B cell (primary cell): Measurements from ENCODE around the gene IPO13. TPM values are rescaled to one million over a fixed set of nuclear protein-coding genes. Genes with fewer than 3 reads are reported as not detected.

Experiments
- ATAC-seq: fragments of 200-7000 bp; cut with Tn5 transposase; one replicate; pipeline ENCODE4 v1.10.0; 2021; ENCODE audit warnings: low read depth, mild to moderate bottlenecking, moderate number of reproducible peaks, moderate library complexity
- CTCF ChIA-PET: fragments of 350-600 bp; sonication (Branson Sonifier 250); formaldehyde crosslinking; loops from one replicate; lab custom pipeline; 2021; ENCODE audit warnings: antibody characterized with exemption, inconsistent platforms; lab: Charles Lee
- POLR2A ChIA-PET: fragments of 350-600 bp; sonication (Branson Sonifier 250); formaldehyde crosslinking; loops from one replicate; lab custom pipeline; 2021; ENCODE audit warnings: antibody characterized with exemption; lab: Charles Lee
- DNase-seq: peaks from one replicate; pipeline ENCODE4 v3.0.0; 2013
- H2AFZ ChIP-seq: 2 replicates; pipeline ENCODE4 v1.6.1; 2012; ENCODE audit warnings: mild to moderate bottlenecking, low read depth, low read length; ENCODE audit not compliant: insufficient read depth, poor library complexity, severe bottlenecking
- H3K27ac ChIP-seq, 2 donors: 1 replicate in 1 of 2; 2 replicates in 1 of 2; pipeline ENCODE4 v1.5.1; 2012 to 2013; ENCODE audit warnings: low read length in 2 of 2, mild to moderate bottlenecking in 2 of 2, moderate library complexity in 1 of 2
- H3K27me3 ChIP-seq, 4 experiments: fragments of 200-600 bp in 1 of 4; sonication (generic) in 1 of 4; replicated peaks in 1 of 4; 1 replicate in 2 of 4; 2 replicates in 2 of 4; pipeline versions ENCODE4 v1.6.1 to v1.7.0; 2013 to 2016; ENCODE audit warnings: low read length in 3 of 4, mild to moderate bottlenecking in 2 of 4, mixed read lengths in 1 of 4, moderate library complexity in 1 of 4; ENCODE audit not compliant: insufficient read depth in 4 of 4, control insufficient read depth in 3 of 4; ENCODE audit errors: control extremely low read depth in 1 of 4
- H3K36me3 ChIP-seq, 2 experiments: replicated peaks in 1 of 2; 1 replicate in 1 of 2; 2 replicates in 1 of 2; pipeline versions ENCODE4 v1.6.1 to v1.7.1; 2013; ENCODE audit warnings: low read length in 1 of 2; ENCODE audit not compliant: insufficient read depth in 2 of 2, control insufficient read depth in 1 of 2; ENCODE audit errors: control extremely low read depth in 1 of 2, extremely low read depth in 1 of 2
- H3K4me1 ChIP-seq, 2 donors: fragments of 200-600 bp in 1 of 2; sonication (generic) in 1 of 2; 1 replicate in 1 of 2; 2 replicates in 1 of 2; pipeline versions ENCODE4 v1.5.1 to v1.6.1; 2013 to 2017; ENCODE audit warnings: low read length in 2 of 2; ENCODE audit not compliant: control insufficient read depth in 2 of 2, insufficient read depth in 2 of 2
- H3K4me2 ChIP-seq: replicated peaks from 2 replicates; pipeline ENCODE3; 2012; ENCODE audit warnings: mild to moderate bottlenecking, low read depth, low read length; ENCODE audit not compliant: poor library complexity, severe bottlenecking
- H3K4me3 ChIP-seq, 5 experiments: fragments of 200-600 bp in 1 of 5; sonication (generic) in 1 of 5; 1 replicate in 3 of 5; 2 replicates in 2 of 5; pipeline versions ENCODE4 v1.5.1 to v1.7.0; 2011 to 2016; ENCODE audit warnings: low read length in 4 of 5, mild to moderate bottlenecking in 4 of 5, low read depth in 2 of 5, control low read depth in 1 of 5, moderate library complexity in 1 of 5; ENCODE audit not compliant: insufficient read depth in 1 of 5; ENCODE audit errors: control extremely low read depth in 1 of 5, extremely low read depth in 1 of 5
- H3K79me2 ChIP-seq: fragments of 200-600 bp; sonication (generic); one replicate; pipeline ENCODE4 v1.6.0; 2016; ENCODE audit warnings: low read length; ENCODE audit not compliant: control insufficient read depth, insufficient read depth
- H3K9ac ChIP-seq: fragments of 200-600 bp; sonication (generic); 2 replicates; pipeline ENCODE4 v1.6.1; 2017; ENCODE audit warnings: mild to moderate bottlenecking, low read length, moderate library complexity
- H3K9me3 ChIP-seq, 3 donors: one replicate each; pipeline versions ENCODE4 v1.6.1 to v1.7.1; 2013; ENCODE audit warnings: low read length in 2 of 3; ENCODE audit not compliant: control insufficient read depth in 2 of 3, insufficient read depth in 1 of 3; ENCODE audit errors: control extremely low read depth in 1 of 3
- H4K20me1 ChIP-seq: 2 replicates; pipeline ENCODE4 v1.6.0; 2012; ENCODE audit warnings: mild to moderate bottlenecking, low read length; ENCODE audit not compliant: insufficient read depth, control insufficient read depth, poor library complexity, severe bottlenecking
- H3K27ac Mint-ChIP-seq: one replicate; pipeline ENCODE4 v1.8.0; 2021; ENCODE audit warnings: mixed read lengths
- H3K27me3 Mint-ChIP-seq: one replicate; pipeline ENCODE4 v1.8.0; 2021; ENCODE audit warnings: mixed read lengths
- H3K4me1 Mint-ChIP-seq: one replicate; pipeline ENCODE4 v1.8.0; 2021; ENCODE audit warnings: mixed read lengths
- H3K4me3 Mint-ChIP-seq: one replicate; pipeline ENCODE4 v1.8.0; 2021; ENCODE audit warnings: mixed read lengths
- H3K9me3 Mint-ChIP-seq: one replicate; pipeline ENCODE4 v1.8.0; 2022; ENCODE audit warnings: mixed read lengths; ENCODE audit not compliant: insufficient read depth
- EZH2 ChIP-seq: IDR thresholded peaks from 2 replicates; pipeline ENCODE4 v1.6.1; 2012; ENCODE audit warnings: borderline replicate concordance, low read depth, mild to moderate bottlenecking, moderate library complexity, low read length; ENCODE audit not compliant: insufficient read depth, poor library complexity, severe bottlenecking
- WGBS: methylation state at CpG from one replicate; pipeline ENCODE4 v1.1.5; 2013; ENCODE audit warnings: missing lambda C conversion rate; ENCODE audit not compliant: insufficient coverage; 5-methylcytosine and 5-hydroxymethylcytosine counted together
- intact Hi-C: fragments of 100-400 bp; cut with micrococcal nuclease; formaldehyde crosslinking; loops from one replicate; pipeline ENCODE4 v1.10.0; 2022
- polyA plus RNA-seq: library from polyadenylated mRNA; depleted of rRNA; stranded (reverse); fragments of >200 nt; gene quantifications from 2 replicates; pipeline ENCODE4 v1.2.3, GENCODE V29; 2012
- total RNA-seq, 2 donors: library from RNA; stranded (reverse); fragments of 120-200 nt in 1 of 2; gene quantifications; 1 replicate in 1 of 2; 2 replicates in 1 of 2; pipeline versions ENCODE4 v1.2.3 to v1.2.4, GENCODE V29; 2013 to 2022
- TF ChIP-seq, protein P1 (sequence below): fragments of 200-600 bp; IDR thresholded peaks from one replicate; pipeline ENCODE4 v1.8.0; 2022; ENCODE audit warnings: antibody characterized with exemption, mild to moderate bottlenecking

IPO13 gene
- total and polyA plus RNA-seq, 2 donors (not counting 1 experiment from before 2014, with no cell fraction given), result 18.7 to 19.7 TPM

GRCh38 chr1:43902058-43902831 is 44.5 kb upstream of the IPO13 start:
- no peaks in the 10 kb centered on the region for H3K27me3 Mint-ChIP-seq
- POLR2A ChIA-PET, result no interaction called here

More at GRCh38 chr1:43902058-43902831, 44.5 kb upstream of the IPO13 start:
- TF ChIP-seq, protein P1, sequence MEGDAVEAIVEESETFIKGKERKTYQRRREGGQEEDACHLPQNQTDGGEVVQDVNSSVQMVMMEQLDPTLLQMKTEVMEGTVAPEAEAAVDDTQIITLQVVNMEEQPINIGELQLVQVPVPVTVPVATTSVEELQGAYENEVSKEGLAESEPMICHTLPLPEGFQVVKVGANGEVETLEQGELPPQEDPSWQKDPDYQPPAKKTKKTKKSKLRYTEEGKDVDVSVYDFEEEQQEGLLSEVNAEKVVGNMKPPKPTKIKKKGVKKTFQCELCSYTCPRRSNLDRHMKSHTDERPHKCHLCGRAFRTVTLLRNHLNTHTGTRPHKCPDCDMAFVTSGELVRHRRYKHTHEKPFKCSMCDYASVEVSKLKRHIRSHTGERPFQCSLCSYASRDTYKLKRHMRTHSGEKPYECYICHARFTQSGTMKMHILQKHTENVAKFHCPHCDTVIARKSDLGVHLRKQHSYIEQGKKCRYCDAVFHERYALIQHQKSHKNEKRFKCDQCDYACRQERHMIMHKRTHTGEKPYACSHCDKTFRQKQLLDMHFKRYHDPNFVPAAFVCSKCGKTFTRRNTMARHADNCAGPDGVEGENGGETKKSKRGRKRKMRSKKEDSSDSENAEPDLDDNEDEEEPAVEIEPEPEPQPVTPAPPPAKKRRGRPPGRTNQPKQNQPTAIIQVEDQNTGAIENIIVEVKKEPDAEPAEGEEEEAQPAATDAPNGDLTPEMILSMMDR, result no peak
- no peak for TF ChIP-seq EZH2
- H4K20me1 ChIP-seq, result no peaks in the 10 kb centered on the region
- Mint-ChIP-seq H3K9me3 (no peaks in the 10 kb centered on the region), H3K27ac (no peak overlapping the region), H3K4me1 (no peaks in the 10 kb centered on the region), H3K4me3 (no peak overlapping the region)
- no peak overlapping the region for H3K9ac ChIP-seq
- H3K79me2 ChIP-seq, result no peaks in the 10 kb centered on the region
- H3K4me1 ChIP-seq, result no peaks in the 10 kb centered on the region
- CTCF ChIA-PET, result no interaction called here
- no peaks in the 10 kb centered on the region for H3K9me3 ChIP-seq
- ATAC-seq (no peak), DNase-seq (no peak)
- no peak overlapping the region for H3K4me2 ChIP-seq
- H3K36me3 ChIP-seq, result peaks cover 2 to 14% of the 10 kb centered on the region in 2 experiments
- H2AFZ ChIP-seq, result no peak overlapping the region
- 88% methylated on average over 1 of the region's 4 CpGs for WGBS
- no peak overlapping the region for H3K27ac ChIP-seq
- no peaks in the 10 kb centered on the region for H3K27me3 ChIP-seq
- intact Hi-C loops, result no loop called here
- no peak overlapping the region for H3K4me3 ChIP-seq
